IMR-90 (cell line): ENCODE measurements around the gene CRABP1. TPM values are rescaled to one million over a fixed set of nuclear protein-coding genes. Genes with fewer than 3 reads are reported as not detected.

Experiments used
- ATAC-seq: fragments of 200-7000 bp; cut with Tn5 transposase; 2 replicates; pipeline ENCODE4 v1.9.1; 2020; ENCODE audit warnings: low read depth, mild to moderate bottlenecking, moderate library complexity
- BruUV-seq: library from RNA; stranded (reverse); fragments of 400-500 nt; replicated peaks from 2 replicates; lab custom pipeline; 2021; lab: Mats Ljungman, UMichigan
- CTCF ChIA-PET: fragments of 300-600 bp; formaldehyde crosslinking; extraction: SDS; loops from one replicate; lab custom pipeline; 2021; ENCODE audit warnings: antibody characterized with exemption; lab: Yijun Ruan, JAX
- POLR2A ChIA-PET: fragments of 300-600 bp; sonication (Branson Sonifier 250); formaldehyde crosslinking; loops from one replicate; lab custom pipeline; 2022; ENCODE audit warnings: antibody characterized with exemption; ENCODE audit not compliant: unreplicated experiment; lab: Charles Lee
- DNase-seq: peaks from one replicate; pipeline ENCODE4 v3.0.0; 2013
- H2AFZ ChIP-seq: replicated peaks from 2 replicates; pipeline ENCODE3; 2013; ENCODE audit warnings: low read length, mild to moderate bottlenecking; ENCODE audit not compliant: poor library complexity
- H2AK5ac ChIP-seq: 2 replicates; pipeline ENCODE4 v1.6.1; 2013; ENCODE audit warnings: low read depth, low read length, inconsistent platforms
- H2AK9ac ChIP-seq: replicated peaks from 2 replicates; pipeline ENCODE3; 2013; ENCODE audit warnings: mild to moderate bottlenecking, low read depth, low read length, moderate library complexity; ENCODE audit not compliant: poor library complexity
- H2BK120ac ChIP-seq: 2 replicates; pipeline ENCODE4 v1.6.1; 2013; ENCODE audit warnings: low read depth, low read length, inconsistent platforms
- H2BK15ac ChIP-seq: 3 replicates; pipeline ENCODE4 v1.6.1; 2013; ENCODE audit warnings: low read depth, low read length, inconsistent platforms
- H2BK20ac ChIP-seq: 2 replicates; pipeline ENCODE4 v1.6.1; 2013; ENCODE audit warnings: low read depth, mild to moderate bottlenecking, inconsistent platforms, low read length, moderate library complexity
- H2BK5ac ChIP-seq: 2 replicates; pipeline ENCODE4 v1.6.1; 2013; ENCODE audit warnings: mild to moderate bottlenecking, low read depth, low read length, inconsistent platforms; ENCODE audit not compliant: poor library complexity, severe bottlenecking
- H3K14ac ChIP-seq: replicated peaks from 2 replicates; pipeline ENCODE4 v1.6.1; 2013; ENCODE audit warnings: low read depth, low read length, inconsistent platforms
- H3K18ac ChIP-seq: 2 replicates; pipeline ENCODE4 v1.6.1; 2013; ENCODE audit warnings: low read depth, low read length, control low read depth
- H3K23ac ChIP-seq: 2 replicates; pipeline ENCODE4 v1.6.1; 2013; ENCODE audit warnings: low read depth, low read length, inconsistent platforms
- H3K27ac ChIP-seq: 2 replicates; pipeline ENCODE4 v1.5.1; 2013; ENCODE audit warnings: mild to moderate bottlenecking, control low read depth, low read length; ENCODE audit not compliant: insufficient read depth
- H3K27me3 ChIP-seq: 2 replicates; pipeline ENCODE4 v1.6.1; 2013; ENCODE audit warnings: low read length; ENCODE audit not compliant: control insufficient read depth, insufficient read depth
- H3K36me3 ChIP-seq: 2 replicates; pipeline ENCODE4 v1.6.1; 2013; ENCODE audit warnings: low read length, mixed read lengths; ENCODE audit not compliant: control insufficient read depth, insufficient read depth
- H3K4ac ChIP-seq: 2 replicates; pipeline ENCODE4 v1.6.1; 2013; ENCODE audit warnings: low read depth, low read length, inconsistent platforms
- H3K4me1 ChIP-seq: 2 replicates; pipeline ENCODE4 v1.6.1; 2013; ENCODE audit warnings: low read length, mixed read lengths; ENCODE audit not compliant: control insufficient read depth, insufficient read depth
- H3K4me2 ChIP-seq: 2 replicates; pipeline ENCODE4 v1.6.1; 2013; ENCODE audit warnings: low read depth, mild to moderate bottlenecking, control low read depth, low read length, moderate library complexity
- H3K4me3 ChIP-seq: 2 replicates; pipeline ENCODE4 v1.5.1; 2013; ENCODE audit warnings: low read depth, mild to moderate bottlenecking, control low read depth, low read length, moderate library complexity; ENCODE audit not compliant: insufficient read depth
- H3K56ac ChIP-seq: 2 replicates; pipeline ENCODE4 v1.6.1; 2013; ENCODE audit warnings: low read length, inconsistent platforms; ENCODE audit not compliant: insufficient read depth; ENCODE audit errors: extremely low read depth
- H3K79me1 ChIP-seq, 2 experiments: 2 replicates each; pipeline ENCODE4 v1.6.1; 2013; ENCODE audit warnings: low read length in 2 of 2, inconsistent platforms in 1 of 2, low read depth in 1 of 2
- H3K9ac ChIP-seq: 2 replicates; pipeline ENCODE4 v1.6.1; 2013; ENCODE audit warnings: low read depth, low read length, control low read depth
- H3K9me1 ChIP-seq: 2 replicates; pipeline ENCODE4 v1.6.1; 2013; ENCODE audit warnings: low read length, inconsistent platforms; ENCODE audit not compliant: insufficient read depth
- H3K9me3 ChIP-seq: 2 replicates; pipeline ENCODE4 v1.6.1; 2013; ENCODE audit warnings: low read length; ENCODE audit not compliant: control insufficient read depth, insufficient read depth
- H4K20me1 ChIP-seq: 2 replicates; pipeline ENCODE4 v1.6.1; 2013; ENCODE audit warnings: low read length, inconsistent platforms; ENCODE audit not compliant: insufficient read depth
- H4K5ac ChIP-seq: 2 replicates; pipeline ENCODE4 v1.6.1; 2013; ENCODE audit warnings: mild to moderate bottlenecking, low read depth, low read length, control low read depth
- H4K8ac ChIP-seq, 2 experiments: 2 replicates each; pipeline ENCODE4 v1.6.1; 2013; ENCODE audit warnings: low read depth in 2 of 2, low read length in 2 of 2, control low read depth in 1 of 2, inconsistent platforms in 1 of 2
- H4K91ac ChIP-seq: 2 replicates; pipeline ENCODE4 v1.6.1; 2013; ENCODE audit warnings: low read depth, low read length, inconsistent platforms; ENCODE audit not compliant: insufficient read depth
- CHD1 ChIP-seq: IDR thresholded peaks from 2 replicates; pipeline ENCODE4 v1.6.1; 2012; ENCODE audit warnings: low read depth, low read length, improper control_type of control experiment
- FOS ChIP-seq: fragments of 150-350 bp; IDR thresholded peaks from 2 replicates; pipeline ENCODE4 v1.6.1; 2016; ENCODE audit warnings: low read depth, low read length
- WGBS, 2 experiments: methylation state at CpG; one replicate each; pipeline versions ENCODE4 v1.1.5 to v1.1.7; 2013; ENCODE audit warnings: missing lambda C conversion rate in 2 of 2; ENCODE audit not compliant: insufficient read length in 1 of 2; ENCODE audit errors: extremely low coverage in 2 of 2; 5-methylcytosine and 5-hydroxymethylcytosine counted together
- dilution Hi-C: fragments of 300-500 bp; cut with HindIII; formaldehyde crosslinking; loops from one replicate; pipeline ENCODE4 v1.14.3; 2018; ENCODE audit warnings: low sequenced_read_pairs; ENCODE audit not compliant: unreplicated experiment
- in situ Hi-C: fragments of 300-500 bp; cut with MboI; formaldehyde crosslinking; loops from 3 replicates; pipeline ENCODE4 v1.14.3; 2019; ENCODE audit warnings: low sequenced_read_pairs, inconsistent platforms, mixed read lengths
- intact Hi-C: fragments of 100-400 bp; cut with micrococcal nuclease; formaldehyde crosslinking; loops from 2 replicates; pipeline ENCODE4 v1.10.0; 2022
- polyA plus RNA-seq, 3 experiments: library from polyadenylated mRNA; depleted of rRNA; stranded (reverse); fragments of >200 nt; gene quantifications; 2 replicates each; pipeline ENCODE4 v1.2.3, GENCODE V29; 2012; ENCODE audit warnings: low replicate concordance in 1 of 3
- total RNA-seq: library from RNA; depleted of rRNA; stranded (reverse); fragments of >200 nt; gene quantifications from 2 replicates; pipeline ENCODE4 v1.2.3, GENCODE V29; 2012

Gene CRABP1
- total and polyA plus RNA-seq, 2 of the 4 experiments (the other 2 are of a cell fraction), result not detected

DNA sequence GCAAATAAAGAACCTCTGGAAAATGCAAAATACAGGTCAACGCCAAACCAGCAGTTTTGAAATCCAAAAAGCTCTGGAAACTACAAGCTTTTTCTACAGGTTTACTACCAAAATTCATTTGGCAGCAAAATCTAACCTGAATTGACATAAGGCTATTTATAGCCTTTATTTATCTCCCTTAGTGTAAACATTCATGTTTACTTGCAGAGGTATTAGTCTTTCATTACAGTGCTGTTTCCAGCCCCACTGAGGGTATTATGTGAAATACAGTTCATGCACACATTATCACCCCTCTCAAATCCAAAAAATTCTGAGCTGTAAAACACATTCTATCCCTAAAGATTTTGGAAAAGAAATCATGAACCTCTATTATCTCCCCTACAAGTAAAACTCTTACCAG, 47.9 kb upstream of the CRABP1 start:
- BruUV-seq, result no TSS peak
- Histone ChIP-seq H4K8ac (no peak overlapping the region), H2AK5ac (no peak overlapping the region), H2BK15ac (no peak overlapping the region), H4K5ac (no peak overlapping the region), H3K9me3 (no peaks in the 10 kb centered on the region), H3K4me1 (no peaks in the 10 kb centered on the region), H2BK5ac (no peak overlapping the region), H2AFZ (no peak overlapping the region), H4K91ac (no peak overlapping the region), H3K9ac (no peak overlapping the region), H4K20me1 (no peaks in the 10 kb centered on the region), H3K14ac (no peak overlapping the region), H3K27me3 (no peaks in the 10 kb centered on the region), H3K23ac (no peak overlapping the region), H3K27ac (no peak overlapping the region), H3K4me2 (no peak overlapping the region), H3K18ac (no peak overlapping the region), H2BK20ac (no peak overlapping the region), H3K4me3 (no peak overlapping the region), H3K9me1 (peaks cover 10% of the 10 kb centered on the region), H3K4ac (no peak overlapping the region), H2BK120ac (no peak overlapping the region), H2AK9ac (no peak overlapping the region), H3K36me3 (peaks cover 34% of the 10 kb centered on the region), H3K79me1 (peaks cover 12 to 43% of the 10 kb centered on the region in 2 experiments), H3K56ac (no peak overlapping the region)
- in situ Hi-C loops, result no loop called here
- CTCF ChIA-PET, result no interaction called here
- POLR2A ChIA-PET, result no interaction called here
- intact Hi-C loops, result no loop called here
- TF ChIP-seq FOS, result no peak
- no peak for TF ChIP-seq CHD1
- no peak for DNase-seq
- WGBS, 2 experiments, result no CpG with 5 or more reads among the region's 1 CpG
- dilution Hi-C loops, result no loop called here
- ATAC-seq, result no peak
